DND-41 (cell line): ENCODE data around the gene TTR.

Experiments
- ATAC-seq: fragments of 200-7000 bp; cut with Tn5 transposase; 3 replicates; pipeline ENCODE4 v1.9.1; 2021; ENCODE audit warnings: low read depth; ENCODE audit not compliant: insufficient read depth
- DNase-seq: peaks from one replicate; pipeline ENCODE4 v3.0.0-alpha.2; 2020
- H2AFZ ChIP-seq: 2 replicates; pipeline ENCODE4 v1.6.0; 2012; ENCODE audit warnings: low read depth, low read length
- H3K27ac ChIP-seq: 2 replicates; pipeline ENCODE4 v1.5.1; 2012; ENCODE audit warnings: low read length, inconsistent platforms
- H3K27me3 ChIP-seq: fragments of 200-600 bp; sonication (generic); 2 replicates; pipeline ENCODE4 v1.6.0; 2012; ENCODE audit warnings: low read length, mild to moderate bottlenecking, inconsistent platforms; ENCODE audit not compliant: insufficient read depth, poor library complexity
- H3K36me3 ChIP-seq: 2 replicates; pipeline ENCODE4 v1.5.1; 2012; ENCODE audit warnings: low read length, inconsistent platforms; ENCODE audit not compliant: insufficient read depth
- H3K4me1 ChIP-seq: 2 replicates; pipeline ENCODE4 v1.5.1; 2012; ENCODE audit warnings: mild to moderate bottlenecking, low read length; ENCODE audit not compliant: insufficient read depth
- H3K4me2 ChIP-seq: 2 replicates; pipeline ENCODE4 v1.6.0; 2012; ENCODE audit warnings: mild to moderate bottlenecking, moderate library complexity, low read length, inconsistent platforms; ENCODE audit not compliant: insufficient read depth
- H3K4me3 ChIP-seq, 2 experiments: fragments of 200-600 bp in 1 of 2; shearing (Covaris generic) in 1 of 2; 2 replicates each; pipeline ENCODE4 v1.5.1; 2012 to 2016; ENCODE audit warnings: inconsistent platforms in 2 of 2, low read length in 2 of 2, mild to moderate bottlenecking in 2 of 2, low read depth in 1 of 2, moderate library complexity in 1 of 2
- H3K79me2 ChIP-seq: 2 replicates; pipeline ENCODE4 v1.6.0; 2012; ENCODE audit warnings: low read length, inconsistent platforms; ENCODE audit not compliant: insufficient read depth
- H3K9ac ChIP-seq: 2 replicates; pipeline ENCODE4 v1.6.0; 2012; ENCODE audit warnings: low read depth, mild to moderate bottlenecking, inconsistent platforms, low read length, moderate library complexity
- H3K9me3 ChIP-seq: 2 replicates; pipeline ENCODE4 v1.5.1; 2012; ENCODE audit warnings: low read length, moderate library complexity, mild to moderate bottlenecking, inconsistent platforms; ENCODE audit not compliant: insufficient read depth, severe bottlenecking
- H4K20me1 ChIP-seq: 2 replicates; pipeline ENCODE4 v1.6.0; 2012; ENCODE audit warnings: low read length; ENCODE audit not compliant: insufficient read depth
- EZH2 ChIP-seq: IDR thresholded peaks from 3 replicates; pipeline ENCODE4 v1.6.1; 2012; ENCODE audit warnings: borderline replicate concordance, low read depth, mild to moderate bottlenecking, moderate library complexity, low read length, inconsistent platforms; ENCODE audit not compliant: severe bottlenecking
- TF ChIP-seq, protein P1 (sequence below): IDR thresholded peaks from 2 replicates; pipeline ENCODE4 v1.5.1; 2012; ENCODE audit warnings: borderline replicate concordance, low read length, moderate library complexity, mild to moderate bottlenecking; ENCODE audit not compliant: poor library complexity, severe bottlenecking; ENCODE audit errors: extremely low read depth

Gene TTR

GRCh38 chr18:31592506-31593157 lies 955 bp downstream of the TTR start:
- Histone ChIP-seq H2AFZ (no peak overlapping the region), H3K4me2 (no peak overlapping the region), H3K79me2 (no peaks in the 10 kb centered on the region), H3K36me3 (no peaks in the 10 kb centered on the region), H3K9me3 (no peaks in the 10 kb centered on the region), H3K9ac (no peak overlapping the region), H3K27ac (no peak overlapping the region), H3K4me1 (no peaks in the 10 kb centered on the region), H3K4me3 (no peak overlapping the region), H4K20me1 (no peaks in the 10 kb centered on the region), H3K27me3 (no peaks in the 10 kb centered on the region)
- ATAC-seq, result no peak
- TF ChIP-seq, protein P1, sequence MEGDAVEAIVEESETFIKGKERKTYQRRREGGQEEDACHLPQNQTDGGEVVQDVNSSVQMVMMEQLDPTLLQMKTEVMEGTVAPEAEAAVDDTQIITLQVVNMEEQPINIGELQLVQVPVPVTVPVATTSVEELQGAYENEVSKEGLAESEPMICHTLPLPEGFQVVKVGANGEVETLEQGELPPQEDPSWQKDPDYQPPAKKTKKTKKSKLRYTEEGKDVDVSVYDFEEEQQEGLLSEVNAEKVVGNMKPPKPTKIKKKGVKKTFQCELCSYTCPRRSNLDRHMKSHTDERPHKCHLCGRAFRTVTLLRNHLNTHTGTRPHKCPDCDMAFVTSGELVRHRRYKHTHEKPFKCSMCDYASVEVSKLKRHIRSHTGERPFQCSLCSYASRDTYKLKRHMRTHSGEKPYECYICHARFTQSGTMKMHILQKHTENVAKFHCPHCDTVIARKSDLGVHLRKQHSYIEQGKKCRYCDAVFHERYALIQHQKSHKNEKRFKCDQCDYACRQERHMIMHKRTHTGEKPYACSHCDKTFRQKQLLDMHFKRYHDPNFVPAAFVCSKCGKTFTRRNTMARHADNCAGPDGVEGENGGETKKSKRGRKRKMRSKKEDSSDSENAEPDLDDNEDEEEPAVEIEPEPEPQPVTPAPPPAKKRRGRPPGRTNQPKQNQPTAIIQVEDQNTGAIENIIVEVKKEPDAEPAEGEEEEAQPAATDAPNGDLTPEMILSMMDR, result no peak
- no peak for TF ChIP-seq EZH2
- no peak for DNase-seq

DNA sequence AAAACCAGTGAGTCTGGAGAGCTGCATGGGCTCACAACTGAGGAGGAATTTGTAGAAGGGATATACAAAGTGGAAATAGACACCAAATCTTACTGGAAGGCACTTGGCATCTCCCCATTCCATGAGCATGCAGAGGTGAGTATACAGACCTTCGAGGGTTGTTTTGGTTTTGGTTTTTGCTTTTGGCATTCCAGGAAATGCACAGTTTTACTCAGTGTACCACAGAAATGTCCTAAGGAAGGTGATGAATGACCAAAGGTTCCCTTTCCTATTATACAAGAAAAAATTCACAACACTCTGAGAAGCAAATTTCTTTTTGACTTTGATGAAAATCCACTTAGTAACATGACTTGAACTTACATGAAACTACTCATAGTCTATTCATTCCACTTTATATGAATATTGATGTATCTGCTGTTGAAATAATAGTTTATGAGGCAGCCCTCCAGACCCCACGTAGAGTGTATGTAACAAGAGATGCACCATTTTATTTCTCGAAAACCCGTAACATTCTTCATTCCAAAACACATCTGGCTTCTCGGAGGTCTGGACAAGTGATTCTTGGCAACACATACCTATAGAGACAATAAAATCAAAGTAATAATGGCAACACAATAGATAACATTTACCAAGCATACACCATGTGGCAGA lies 3.6 kb downstream of the TTR start:
- H3K4me2 ChIP-seq, result no peak overlapping the region
- H3K9ac ChIP-seq, result no peak overlapping the region

DNA sequence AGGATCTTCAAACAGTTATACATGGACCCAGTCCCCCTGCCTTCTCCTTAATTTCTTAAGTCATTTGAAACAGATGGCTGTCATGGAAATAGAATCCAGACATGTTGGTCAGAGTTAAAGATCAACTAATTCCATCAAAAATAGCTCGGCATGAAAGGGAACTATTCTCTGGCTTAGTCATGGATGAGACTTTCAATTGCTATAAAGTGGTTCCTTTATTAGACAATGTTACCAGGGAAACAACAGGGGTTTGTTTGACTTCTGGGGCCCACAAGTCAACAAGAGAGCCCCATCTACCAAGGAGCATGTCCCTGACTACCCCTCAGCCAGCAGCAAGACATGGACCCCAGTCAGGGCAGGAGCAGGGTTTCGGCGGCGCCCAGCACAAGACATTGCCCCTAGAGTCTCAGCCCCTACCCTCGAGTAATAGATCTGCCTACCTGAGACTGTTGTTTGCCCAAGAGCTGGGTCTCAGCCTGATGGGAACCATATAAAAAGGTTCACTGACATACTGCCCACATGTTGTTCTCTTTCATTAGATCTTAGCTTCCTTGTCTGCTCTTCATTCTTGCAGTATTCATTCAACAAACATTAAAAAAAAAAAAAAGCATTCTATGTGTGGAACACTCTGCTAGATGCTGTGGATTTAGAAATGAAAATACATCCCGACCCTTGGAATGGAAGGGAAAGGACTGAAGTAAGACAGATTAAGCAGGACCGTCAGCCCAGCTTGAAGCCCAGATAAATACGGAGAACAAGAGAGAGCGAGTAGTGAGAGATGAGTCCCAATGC lies 4.6 kb downstream of the TTR start:
- no peak overlapping the region for H3K4me2 ChIP-seq

More for the DNA sequence above, 3.6 kb downstream of the TTR start:
- H3K9me3 ChIP-seq, result no peaks in the 10 kb centered on the region
- H3K79me2 ChIP-seq, result no peaks in the 10 kb centered on the region
- DNase-seq (no peak), ATAC-seq (no peak)
- H3K36me3 ChIP-seq, result no peaks in the 10 kb centered on the region
- H3K27ac ChIP-seq, result no peak overlapping the region
- H3K4me3 ChIP-seq, result no peak overlapping the region
- no peak overlapping the region for H2AFZ ChIP-seq
- H3K4me1 ChIP-seq, result no peaks in the 10 kb centered on the region
- no peaks in the 10 kb centered on the region for H3K27me3 ChIP-seq
- TF ChIP-seq, protein P1, result no peak
- TF ChIP-seq EZH2, result no peak
- H4K20me1 ChIP-seq, result no peaks in the 10 kb centered on the region

More for the DNA sequence above, 4.6 kb downstream of the TTR start:
- no peak for TF ChIP-seq EZH2
- TF ChIP-seq, protein P1, result no peak
- H4K20me1 ChIP-seq, result no peaks in the 10 kb centered on the region
- H3K4me1 ChIP-seq, result no peaks in the 10 kb centered on the region
- DNase-seq (no peak), ATAC-seq (no peak)
- H3K27me3 ChIP-seq, result no peaks in the 10 kb centered on the region
- no peak overlapping the region for H2AFZ ChIP-seq
- no peaks in the 10 kb centered on the region for H3K36me3 ChIP-seq
- no peak overlapping the region for H3K4me3 ChIP-seq
- no peaks in the 10 kb centered on the region for H3K79me2 ChIP-seq
- no peak overlapping the region for H3K27ac ChIP-seq
- H3K9ac ChIP-seq, result no peak overlapping the region
- H3K9me3 ChIP-seq, result no peaks in the 10 kb centered on the region
